ENCODE data around the gene DENND1A.

DNA sequence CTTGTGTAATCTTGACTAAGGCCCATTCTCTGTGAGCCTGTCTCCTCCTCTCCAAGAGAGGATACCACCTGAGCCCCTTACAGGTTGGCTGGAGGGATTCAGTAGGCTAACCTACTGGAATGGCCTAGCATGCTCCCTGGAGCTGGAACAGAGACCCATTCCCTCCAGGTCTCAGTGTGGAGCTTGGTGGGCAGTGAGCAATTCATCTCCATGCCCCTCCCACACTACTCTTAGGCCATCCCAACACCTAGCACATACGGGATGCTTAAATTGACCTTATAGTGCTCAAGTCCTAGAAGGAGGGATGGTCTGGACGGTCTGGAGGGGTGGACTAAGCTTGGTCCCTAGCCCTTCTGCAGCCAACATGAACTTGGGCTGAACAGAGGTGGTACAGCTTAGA, 498.3 kb downstream of the DENND1A start:
- TF ChIP-seq GATA3 (IDR thresholded peaks at IDR 0.05; ENCODE audit: low read depth, low read length) (no peak), GATA2 (IDR thresholded peaks at IDR 0.05; ENCODE audit: low read depth, low read length) (no peak)

Data from SH-SY5Y (cell line).